Pancreas (tissue), 10 donors: ENCODE data around the gene DEDD. TPM values are rescaled to one million over a fixed set of nuclear protein-coding genes. Genes with fewer than 3 reads are reported as not detected.

Experiments
- ATAC-seq, 4 donors: fragments of 200-7000 bp; cut with Tn5 transposase; one replicate each; pipeline versions ENCODE4 v1.8.0 to v1.9.1; 2020; ENCODE audit warnings: mild to moderate bottlenecking in 4 of 4, moderate library complexity in 4 of 4
- DNase-seq, 6 donors: peaks; one replicate each; pipeline ENCODE4 v3.0.0-alpha.2; 2020
- FAIRE-seq: peaks from 2 replicates; lab custom pipeline; 2012; peaks lifted over from hg19 to GRCh38; lab: Jason Lieb, UNC
- H3K27ac ChIP-seq, 4 donors: fragments of 200-600 bp; sonication (generic); 1 replicate in 3 of 4; 2 replicates in 1 of 4; pipeline versions ENCODE4 v1.5.0 to v1.8.0; 2020
- H3K27me3 ChIP-seq, 4 donors: fragments of 200-600 bp; one replicate each; pipeline ENCODE4 v1.8.0; 2021
- H3K36me3 ChIP-seq, 3 donors: fragments of 200-600 bp; sonication (generic) in 1 of 3; one replicate each; pipeline versions ENCODE4 v1.5.0 to v1.8.0; 2020 to 2021
- H3K4me1 ChIP-seq, 3 donors: fragments of 200-600 bp; one replicate each; pipeline ENCODE4 v1.8.0; 2021
- H3K4me3 ChIP-seq, 4 donors: fragments of 200-600 bp; sonication (generic) in 2 of 4; one replicate each; pipeline versions ENCODE4 v1.5.0 to v1.8.0; 2020 to 2021
- H3K9me3 ChIP-seq, 4 donors: fragments of 200-600 bp; one replicate each; pipeline ENCODE4 v1.8.0; 2021
- CTCF ChIP-seq, 4 donors: fragments of 200-600 bp; sonication (generic) in 3 of 4; IDR thresholded peaks; one replicate each; pipeline versions ENCODE4 v1.5.0 to v1.8.0; 2021; ENCODE audit warnings: antibody characterized with exemption in 4 of 4
- WGBS, 2 donors: extraction: QIAGEN DNeasy Blood & Tissue Kit; methylation state at CpG; one replicate each; pipeline ENCODE4 v1.1.7; 2013; 5-methylcytosine and 5-hydroxymethylcytosine counted together
- intact Hi-C, 3 donors: fragments of 100-400 bp; cut with DNase I; formaldehyde crosslinking; loops; one replicate each; pipeline versions ENCODE4 v1.11.1 to v1.14.2; 2022
- polyA plus RNA-seq, 2 donors: library from polyadenylated mRNA; stranded (reverse); fragments of 200-250 nt; gene quantifications; one replicate each; pipeline ENCODE4 v1.2.3, GENCODE V29; 2013
- total RNA-seq, 6 donors: library from RNA; stranded (reverse); fragmentation: NEBNext Ultra II Directional in 4 of 6; extraction: Animal tissue kit (Norgen Biotek cat#: 25700) in 4 of 6; gene quantifications; one replicate each; pipeline versions ENCODE4 v1.2.1 to v1.2.4, GENCODE V29; 2021 to 2023
- donor health status: healthy with polysubstance abuse.
- donor health status: DM: no; HTN: no; CAD: no; lungs with moderate emphysema.
- donor health status: DM: no; HTN: no; CAD: no.
- donor health status: control.
- donor health status: control.
- donor health status: Bipolar disorder and iron deficiency.
- donor health status: DM: yes; HTN: yes; CAD: no.
- donor health status: DM: no; HTN: no; CAD: no.
- donor health status: DM: no; HTN: no; CAD: no.
- donor health status: DM: yes; HTN: yes; CAD: no.

Gene DEDD
- total and polyA plus RNA-seq, 8 donors = 11.1 to 20.8 (median 15.6) TPM

DNA sequence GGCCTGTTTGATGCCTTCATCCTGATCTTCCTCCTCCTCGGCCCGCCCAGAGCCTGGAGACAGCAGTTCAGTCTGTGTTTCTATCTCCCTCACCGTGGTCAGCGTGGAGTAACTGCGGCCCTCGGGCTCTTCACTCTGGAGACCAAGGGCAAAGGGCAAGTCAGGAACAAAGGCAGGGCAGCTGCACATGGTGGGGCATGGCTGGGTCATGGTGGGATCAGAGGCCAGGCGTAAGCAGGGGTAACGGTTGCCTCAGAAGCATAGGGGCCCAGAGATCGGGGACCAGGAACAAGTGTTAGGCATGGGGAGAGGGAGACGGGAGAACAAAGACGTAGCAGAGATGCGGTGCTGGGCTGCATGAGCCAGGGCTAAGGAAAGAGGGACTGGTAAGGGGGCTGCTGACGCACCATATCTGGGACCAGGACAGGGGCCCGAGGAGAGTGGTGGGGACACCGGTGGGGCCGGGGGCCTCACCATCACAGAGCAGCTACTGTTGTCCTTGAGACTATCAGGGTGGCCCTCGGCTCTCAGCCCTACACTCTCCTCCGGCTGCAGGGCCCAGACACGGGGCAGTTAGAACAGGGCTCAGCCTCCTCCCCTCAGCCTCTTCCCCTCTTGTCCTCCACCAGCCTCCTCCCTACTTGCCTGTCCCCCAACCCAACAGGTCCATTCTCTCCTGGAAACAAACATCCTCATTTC, 59.6 kb downstream of the DEDD start:
- Histone ChIP-seq H3K4me1 (no peaks in the 10 kb centered on the region), H3K9me3 (no peaks in the 10 kb centered on the region), H3K36me3 (no peaks in the 10 kb centered on the region), H3K27me3 (no peaks in the 10 kb centered on the region), H3K27ac (no peak overlapping the region), H3K4me3 (no peak overlapping the region)
- ATAC-seq = no peak
- intact Hi-C loops = no loop called here
- DNase-seq = no peak
- no peak for FAIRE-seq
- WGBS, 2 donors = 88% methylated on average over 19 of the region's 19 CpGs
- TF ChIP-seq CTCF (IDR thresholded peaks at IDR 0.05) = no peak

DNA sequence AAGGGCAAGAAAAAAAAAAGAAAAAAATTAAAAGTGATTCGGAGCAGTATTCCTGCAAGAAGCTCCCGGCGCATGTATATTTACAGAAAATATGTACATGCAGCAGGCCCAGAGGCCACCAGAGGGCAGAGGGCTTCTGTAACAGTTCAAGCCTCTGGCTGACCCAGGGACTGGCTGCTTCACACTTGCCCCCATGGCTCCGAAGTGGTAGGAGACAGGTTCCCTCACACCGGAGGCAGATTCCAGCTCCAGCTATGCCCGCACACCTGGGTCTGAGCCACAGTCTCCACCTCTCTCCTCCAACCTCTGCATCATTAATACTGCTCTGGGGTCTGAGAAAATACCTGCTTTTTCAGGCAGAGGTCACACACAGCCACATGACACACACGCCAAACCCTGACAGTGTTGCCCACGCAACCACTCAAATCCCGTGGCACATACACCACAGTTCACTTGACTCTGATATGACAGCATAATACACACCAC, 60.5 kb downstream of the DEDD start:
- Histone ChIP-seq H3K4me3 (no peak overlapping the region), H3K27me3 (no peaks in the 10 kb centered on the region), H3K4me1 (no peaks in the 10 kb centered on the region), H3K9me3 (no peaks in the 10 kb centered on the region), H3K36me3 (no peaks in the 10 kb centered on the region), H3K27ac (no peak overlapping the region)
- FAIRE-seq (no peak), ATAC-seq (peak; percentile 72 to 89 (median 78)), DNase-seq (peak; percentile 50 to 80 (median 72))
- peak; percentile 44 to 59 (median 52) for TF ChIP-seq CTCF (IDR thresholded peaks at IDR 0.05)
- WGBS, 2 donors = 37 to 41% methylated on average over 9 of the region's 9 CpGs
- intact Hi-C loops = no loop called here

Other genes with a start within 250 kb of the DEDD start
- gene ITLN1, start 247.5 kb downstream of the DEDD start, total RNA-seq = under 1 TPM in 4 of 6 donors, not detected in 2; 0.19 to 0.51 (median 0.27) TPM
- gene ITLN1, start 247.5 kb downstream of the DEDD start, polyA plus RNA-seq = 10 to 100 TPM in 1 of 2 donors, under 1 TPM in 1; 0.12 to 15.1 TPM
- not detected for gene ITLN2, start 177.9 kb downstream of the DEDD start, total RNA-seq
- gene ITLN2, start 177.9 kb downstream of the DEDD start, polyA plus RNA-seq = under 1 TPM in 1 of 2 donors, not detected in 1; 0.19 TPM
- gene F11R, start 111.5 kb downstream of the DEDD start, total RNA-seq = 10 to 100 TPM; 30.0 to 59.5 (median 38.2) TPM
- gene F11R, start 111.5 kb downstream of the DEDD start, polyA plus RNA-seq = 10 to 100 TPM; 22.7 to 23.6 TPM
- gene TSTD1, start 93.7 kb downstream of the DEDD start, total RNA-seq = 10 to 100 TPM; 24.8 to 43.8 (median 32.1) TPM
- gene TSTD1, start 93.7 kb downstream of the DEDD start, polyA plus RNA-seq = 100 to 1,000 TPM in 1 of 2 donors, 10 to 100 TPM in 1; 69.0 to 131 TPM
- gene USF1, start 86.7 kb downstream of the DEDD start, total RNA-seq = 10 to 100 TPM; 15.8 to 33.2 (median 21.7) TPM
- 100 to 1,000 TPM in 1 of 2 donors, 10 to 100 TPM in 1; 89.4 to 118 TPM for gene USF1, start 86.7 kb downstream of the DEDD start, polyA plus RNA-seq
- gene ARHGAP30, start 62.8 kb downstream of the DEDD start, total RNA-seq = 1 to 10 TPM in 4 of 6 donors, under 1 TPM in 2; 0.43 to 9.1 (median 1.9) TPM
- 1 to 10 TPM in 1 of 2 donors, under 1 TPM in 1; 0.70 to 2.0 TPM for gene ARHGAP30, start 62.8 kb downstream of the DEDD start, polyA plus RNA-seq
- 1 to 10 TPM; 1.7 to 9.3 (median 3.5) TPM for gene NECTIN4, start 43.1 kb downstream of the DEDD start, total RNA-seq
- gene NECTIN4, start 43.1 kb downstream of the DEDD start, polyA plus RNA-seq = 1 to 10 TPM; 2.1 to 2.7 TPM
- 1 to 10 TPM; 3.2 to 7.9 (median 6.2) TPM for gene KLHDC9, start 34.3 kb downstream of the DEDD start, total RNA-seq
- gene KLHDC9, start 34.3 kb downstream of the DEDD start, polyA plus RNA-seq = 10 to 100 TPM in 1 of 2 donors, 1 to 10 TPM in 1; 8.6 to 19.3 TPM
- gene PFDN2, start 14.6 kb downstream of the DEDD start, total RNA-seq = 10 to 100 TPM in 5 of 6 donors, 1 to 10 TPM in 1; 9.8 to 24.8 (median 18.0) TPM
- 10 to 100 TPM; 63.8 to 91.6 TPM for gene PFDN2, start 14.6 kb downstream of the DEDD start, polyA plus RNA-seq
- 10 to 100 TPM; 17.9 to 25.1 (median 19.9) TPM for gene NIT1, start 14.6 kb downstream of the DEDD start, total RNA-seq
- gene NIT1, start 14.6 kb downstream of the DEDD start, polyA plus RNA-seq = 10 to 100 TPM; 27.7 to 48.4 TPM
- gene UFC1, start 21.3 kb upstream of the DEDD start, total RNA-seq = 10 to 100 TPM; 59.5 to 80.7 (median 70.4) TPM
- gene UFC1, start 21.3 kb upstream of the DEDD start, polyA plus RNA-seq = 100 to 1,000 TPM in 1 of 2 donors, 10 to 100 TPM in 1; 78.4 to 107 TPM
- gene USP21, start 26.8 kb upstream of the DEDD start, total RNA-seq = 10 to 100 TPM in 3 of 6 donors, 1 to 10 TPM in 3; 7.9 to 18.4 (median 9.5) TPM
- 10 to 100 TPM; 21.1 to 25.3 TPM for gene USP21, start 26.8 kb upstream of the DEDD start, polyA plus RNA-seq
- gene PPOX, start 33.8 kb upstream of the DEDD start, total RNA-seq = 10 to 100 TPM in 3 of 6 donors, 1 to 10 TPM in 3; 7.4 to 14.3 (median 10.2) TPM
- gene PPOX, start 33.8 kb upstream of the DEDD start, polyA plus RNA-seq = 10 to 100 TPM; 42.0 to 56.4 TPM
- gene B4GALT3, start 44.8 kb upstream of the DEDD start, total RNA-seq = 10 to 100 TPM; 14.8 to 22.0 (median 19.0) TPM
- 10 to 100 TPM; 29.7 to 35.6 TPM for gene B4GALT3, start 44.8 kb upstream of the DEDD start, polyA plus RNA-seq
- 1 to 10 TPM; 2.7 to 6.6 (median 4.8) TPM for gene ADAMTS4, start 66.4 kb upstream of the DEDD start, total RNA-seq
- gene ADAMTS4, start 66.4 kb upstream of the DEDD start, polyA plus RNA-seq = 1 to 10 TPM; 3.7 to 3.9 TPM
- gene NDUFS2, start 69.7 kb upstream of the DEDD start, total RNA-seq = 10 to 100 TPM; 26.7 to 44.4 (median 31.1) TPM
- 10 to 100 TPM; 29.3 to 56.8 TPM for gene NDUFS2, start 69.7 kb upstream of the DEDD start, polyA plus RNA-seq
- 10 to 100 TPM in 3 of 6 donors, 1 to 10 TPM in 3; 1.3 to 25.0 (median 6.5) TPM for gene FCER1G, start 82.6 kb upstream of the DEDD start, total RNA-seq
- gene FCER1G, start 82.6 kb upstream of the DEDD start, polyA plus RNA-seq = 10 to 100 TPM; 12.8 to 16.2 TPM
- gene APOA2, start 91.0 kb upstream of the DEDD start, total RNA-seq = 1 to 10 TPM in 1 of 6 donors, not detected in 5; 3.2 TPM
- gene APOA2, start 91.0 kb upstream of the DEDD start, polyA plus RNA-seq = not detected
- 1 to 10 TPM; 1.4 to 5.6 (median 2.6) TPM for gene TOMM40L, start 93.4 kb upstream of the DEDD start, total RNA-seq
- gene TOMM40L, start 93.4 kb upstream of the DEDD start, polyA plus RNA-seq = 1 to 10 TPM; 3.3 to 4.3 TPM
- not detected for gene NR1I3, start 105.5 kb upstream of the DEDD start, total RNA-seq
- gene NR1I3, start 105.5 kb upstream of the DEDD start, polyA plus RNA-seq = under 1 TPM in 1 of 2 donors, not detected in 1; 0.15 TPM
- gene PCP4L1, start 126.1 kb upstream of the DEDD start, total RNA-seq = under 1 TPM in 3 of 6 donors, not detected in 3; 0.08 to 0.23 (median 0.13) TPM
- under 1 TPM in 1 of 2 donors, not detected in 1; 0.15 TPM for gene PCP4L1, start 126.1 kb upstream of the DEDD start, polyA plus RNA-seq
- 1 to 10 TPM in 4 of 6 donors, under 1 TPM in 2; 0.51 to 2.1 (median 1.4) TPM for gene MPZ, start 177.3 kb upstream of the DEDD start, total RNA-seq
- 1 to 10 TPM; 1.3 to 2.8 TPM for gene MPZ, start 177.3 kb upstream of the DEDD start, polyA plus RNA-seq
- 10 to 100 TPM; 38.7 to 91.4 (median 58.8) TPM for gene SDHC, start 181.7 kb upstream of the DEDD start, total RNA-seq
- 10 to 100 TPM; 18.2 to 64.6 TPM for gene SDHC, start 181.7 kb upstream of the DEDD start, polyA plus RNA-seq
- gene CFAP126, start 235.2 kb upstream of the DEDD start, total RNA-seq = under 1 TPM in 1 of 6 donors, not detected in 5; 0.47 TPM
- under 1 TPM; 0.34 to 0.87 TPM for gene CFAP126, start 235.2 kb upstream of the DEDD start, polyA plus RNA-seq